ENCODE measurements around the gene CHRNA10.

GRCh38 chr11:3709977-3710376 is 38.8 kb upstream of the CHRNA10 start:
- TF ChIP-seq POLR2AphosphoS5 (IDR thresholded peaks at IDR 0.05) (no peak), CTCF (IDR thresholded peaks at IDR 0.05) (peak in 1 of 3 donors; percentile 27)

Data from breast epithelium (tissue), 3 donors.